ENCODE results near the gene CEACAM1.
"Not testable (repeated sequence)": the region's sequence is repeated elsewhere in the genome, so short reads cannot be mapped to it uniquely, and the experiment has no call there.

CEACAM1 gene

GRCh38 chr19:42546831-42547500, 18.7 kb upstream of the CEACAM1 start:
- no peak overlapping the region for H3K27ac ChIP-seq
- TF ChIP-seq, protein P1, sequence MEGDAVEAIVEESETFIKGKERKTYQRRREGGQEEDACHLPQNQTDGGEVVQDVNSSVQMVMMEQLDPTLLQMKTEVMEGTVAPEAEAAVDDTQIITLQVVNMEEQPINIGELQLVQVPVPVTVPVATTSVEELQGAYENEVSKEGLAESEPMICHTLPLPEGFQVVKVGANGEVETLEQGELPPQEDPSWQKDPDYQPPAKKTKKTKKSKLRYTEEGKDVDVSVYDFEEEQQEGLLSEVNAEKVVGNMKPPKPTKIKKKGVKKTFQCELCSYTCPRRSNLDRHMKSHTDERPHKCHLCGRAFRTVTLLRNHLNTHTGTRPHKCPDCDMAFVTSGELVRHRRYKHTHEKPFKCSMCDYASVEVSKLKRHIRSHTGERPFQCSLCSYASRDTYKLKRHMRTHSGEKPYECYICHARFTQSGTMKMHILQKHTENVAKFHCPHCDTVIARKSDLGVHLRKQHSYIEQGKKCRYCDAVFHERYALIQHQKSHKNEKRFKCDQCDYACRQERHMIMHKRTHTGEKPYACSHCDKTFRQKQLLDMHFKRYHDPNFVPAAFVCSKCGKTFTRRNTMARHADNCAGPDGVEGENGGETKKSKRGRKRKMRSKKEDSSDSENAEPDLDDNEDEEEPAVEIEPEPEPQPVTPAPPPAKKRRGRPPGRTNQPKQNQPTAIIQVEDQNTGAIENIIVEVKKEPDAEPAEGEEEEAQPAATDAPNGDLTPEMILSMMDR (conservative IDR thresholded peaks at IDR 0.05), result no peak

DNA sequence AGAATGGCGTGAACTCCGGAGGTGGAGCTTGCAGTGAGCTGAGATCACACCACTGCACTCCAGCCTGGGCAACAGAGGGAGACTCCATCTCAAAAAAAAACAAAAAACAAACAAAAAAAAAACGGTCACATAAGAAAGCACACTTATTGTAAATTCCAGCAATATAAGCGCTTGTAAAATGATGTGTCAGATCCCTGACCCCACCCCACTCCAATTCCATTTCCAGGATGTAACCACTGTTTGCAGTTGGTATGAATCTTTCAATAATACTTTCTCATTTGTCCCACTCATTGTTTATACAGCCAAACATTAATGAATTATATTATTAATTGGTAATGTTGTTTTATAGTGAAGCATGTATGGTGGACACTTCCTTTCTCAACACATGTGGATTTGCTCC, 15.9 kb upstream of the CEACAM1 start:
- no peak overlapping the region for H3K27ac ChIP-seq
- TF ChIP-seq, protein P1 (conservative IDR thresholded peaks at IDR 0.05), result no peak

DNA sequence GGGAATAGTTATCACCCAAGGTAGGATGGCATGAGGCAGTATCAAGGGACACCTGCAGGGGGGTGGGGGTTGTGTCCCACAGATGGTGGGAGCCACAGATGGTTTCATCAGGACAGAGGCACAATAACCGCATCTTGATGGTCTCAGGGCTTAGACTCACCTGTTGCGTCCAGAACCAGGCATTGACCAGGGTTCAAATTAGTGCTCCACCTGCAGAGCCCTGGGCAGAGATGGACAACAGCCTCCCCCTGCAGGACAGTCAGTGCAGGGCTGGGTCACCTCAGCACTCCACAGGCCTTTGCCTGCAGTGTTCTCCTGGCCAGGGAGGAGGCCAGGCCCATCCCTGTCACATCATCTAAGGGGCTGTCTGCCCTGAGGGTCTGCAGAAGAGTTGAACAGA, 14.5 kb upstream of the CEACAM1 start:
- no peak overlapping the region for H3K27ac ChIP-seq
- TF ChIP-seq, protein P1 (conservative IDR thresholded peaks at IDR 0.05), result no peak

- TF ChIP-seq, protein P1 (conservative IDR thresholded peaks at IDR 0.05), result no peak
These were observed 11.8 kb upstream of the CEACAM1 start for GRCh38 chr19:42540071-42540553.

DNA sequence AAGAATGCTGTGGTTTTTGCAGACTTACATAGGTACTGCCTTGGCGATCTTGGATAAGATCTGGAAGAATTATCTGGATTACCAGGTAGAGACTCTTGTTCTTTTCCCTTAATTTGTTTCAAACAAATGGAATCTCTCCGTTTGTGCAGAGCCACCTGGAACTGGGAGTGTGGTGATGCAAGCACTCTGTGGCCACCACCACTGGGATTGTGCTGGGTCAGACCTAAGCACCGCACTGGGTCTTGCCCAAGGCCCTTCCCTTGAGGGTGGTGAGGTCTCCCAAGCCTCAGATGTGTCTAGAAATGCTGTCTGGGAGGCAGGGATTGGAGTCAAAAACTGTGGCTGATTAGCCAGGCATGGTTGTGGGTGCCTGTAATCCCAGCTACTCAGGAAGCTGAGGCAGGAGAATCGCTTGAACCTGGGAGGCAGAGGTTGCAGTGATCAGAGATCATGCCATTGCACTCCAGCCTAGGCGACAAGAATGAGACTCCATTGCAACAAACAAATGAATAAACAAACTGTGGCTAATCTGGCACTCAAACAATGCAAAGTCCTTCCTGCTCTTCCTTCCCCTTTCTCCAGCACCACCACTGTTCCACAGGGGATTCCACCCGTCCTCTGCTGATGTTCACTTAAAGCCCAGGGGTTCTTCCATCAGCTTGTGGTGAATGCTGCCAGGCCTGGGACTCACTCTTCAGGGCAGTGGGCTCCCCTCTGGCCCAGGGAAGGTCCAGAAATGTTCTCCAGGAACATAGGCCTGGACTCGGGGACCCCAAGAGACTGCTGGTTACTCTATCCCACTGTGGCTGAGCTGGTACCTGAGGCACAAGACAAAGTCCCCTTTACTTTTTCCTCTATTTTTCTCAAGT, 10.8 kb upstream of the CEACAM1 start:
- no peak overlapping the region for H3K27ac ChIP-seq
- TF ChIP-seq, protein P1 (conservative IDR thresholded peaks at IDR 0.05), result no peak

More at GRCh38 chr19:42540071-42540553, 11.8 kb upstream of the CEACAM1 start:
- no peak overlapping the region for H3K27ac ChIP-seq

GRCh38 chr19:42535276-42535675, 7.0 kb upstream of the CEACAM1 start:
- H3K27ac ChIP-seq, result not testable (repeated sequence)

- TF ChIP-seq, protein P1 (conservative IDR thresholded peaks at IDR 0.05), result no peak
- no peak overlapping the region for H3K27ac ChIP-seq
These were observed 6.1 kb upstream of the CEACAM1 start for GRCh38 chr19:42534391-42534790.

Data from VCaP (cell line).